GM12801 (cell line): ENCODE results near the gene GPRIN2.
"Not testable (repeated sequence)": the region's sequence is repeated elsewhere in the genome, so short reads cannot be mapped to it uniquely, and the experiment has no call there.

Source experiments
- TF ChIP-seq, protein P1 (sequence below): IDR thresholded peaks from one replicate; pipeline ENCODE4 v1.5.1; 2011; ENCODE audit warnings: control low read depth; ENCODE audit not compliant: insufficient read length; ENCODE audit errors: extremely low read depth

The GPRIN2 gene

GRCh38 chr10:46556515-46557318 lies at the start of gene GPRIN2:
Gene GPRIN2 (minus strand): TSS chr10:46556658. CDS start chr10:46550736, 5,922 bp downstream.
- TF ChIP-seq, protein P1, sequence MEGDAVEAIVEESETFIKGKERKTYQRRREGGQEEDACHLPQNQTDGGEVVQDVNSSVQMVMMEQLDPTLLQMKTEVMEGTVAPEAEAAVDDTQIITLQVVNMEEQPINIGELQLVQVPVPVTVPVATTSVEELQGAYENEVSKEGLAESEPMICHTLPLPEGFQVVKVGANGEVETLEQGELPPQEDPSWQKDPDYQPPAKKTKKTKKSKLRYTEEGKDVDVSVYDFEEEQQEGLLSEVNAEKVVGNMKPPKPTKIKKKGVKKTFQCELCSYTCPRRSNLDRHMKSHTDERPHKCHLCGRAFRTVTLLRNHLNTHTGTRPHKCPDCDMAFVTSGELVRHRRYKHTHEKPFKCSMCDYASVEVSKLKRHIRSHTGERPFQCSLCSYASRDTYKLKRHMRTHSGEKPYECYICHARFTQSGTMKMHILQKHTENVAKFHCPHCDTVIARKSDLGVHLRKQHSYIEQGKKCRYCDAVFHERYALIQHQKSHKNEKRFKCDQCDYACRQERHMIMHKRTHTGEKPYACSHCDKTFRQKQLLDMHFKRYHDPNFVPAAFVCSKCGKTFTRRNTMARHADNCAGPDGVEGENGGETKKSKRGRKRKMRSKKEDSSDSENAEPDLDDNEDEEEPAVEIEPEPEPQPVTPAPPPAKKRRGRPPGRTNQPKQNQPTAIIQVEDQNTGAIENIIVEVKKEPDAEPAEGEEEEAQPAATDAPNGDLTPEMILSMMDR, result no peak

GRCh38 chr10:46578474-46579178 lies 22.2 kb upstream of the GPRIN2 start, which contains the start of gene SYT15:
Gene SYT15 (plus strand): TSS chr10:46579128. CDS start chr10:46579169, 41 bp downstream.
- TF ChIP-seq, protein P1, result not testable (repeated sequence)

- TF ChIP-seq, protein P1, result no peak
Measured at GRCh38 chr10:46560952-46561351, 4.5 kb upstream of the GPRIN2 start.

GRCh38 chr10:46560381-46560780 lies 3.9 kb upstream of the GPRIN2 start:
- TF ChIP-seq, protein P1, result no peak

DNA sequence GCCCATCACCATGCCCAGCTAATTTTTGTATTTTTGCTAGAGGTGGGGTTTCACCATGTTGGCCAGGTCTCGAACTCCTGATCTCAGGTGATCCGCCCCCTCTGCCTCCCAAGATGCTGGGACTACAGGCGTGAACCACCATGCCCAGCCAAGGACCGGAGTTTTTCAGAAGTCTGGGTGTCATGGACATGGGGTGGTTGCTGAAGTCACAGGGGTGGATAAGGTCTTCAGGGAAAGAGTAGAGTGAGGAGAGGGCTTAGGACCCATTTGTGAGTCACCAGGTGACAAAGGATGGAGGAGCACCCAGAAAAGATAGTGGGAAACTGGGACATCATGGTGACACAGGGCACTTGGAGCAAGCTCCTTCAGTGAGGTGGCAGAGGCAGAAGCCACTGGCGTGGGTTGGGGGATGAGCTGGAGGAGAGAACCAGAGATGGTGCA lies 2.8 kb upstream of the GPRIN2 start:
- TF ChIP-seq, protein P1, result no peak

DNA sequence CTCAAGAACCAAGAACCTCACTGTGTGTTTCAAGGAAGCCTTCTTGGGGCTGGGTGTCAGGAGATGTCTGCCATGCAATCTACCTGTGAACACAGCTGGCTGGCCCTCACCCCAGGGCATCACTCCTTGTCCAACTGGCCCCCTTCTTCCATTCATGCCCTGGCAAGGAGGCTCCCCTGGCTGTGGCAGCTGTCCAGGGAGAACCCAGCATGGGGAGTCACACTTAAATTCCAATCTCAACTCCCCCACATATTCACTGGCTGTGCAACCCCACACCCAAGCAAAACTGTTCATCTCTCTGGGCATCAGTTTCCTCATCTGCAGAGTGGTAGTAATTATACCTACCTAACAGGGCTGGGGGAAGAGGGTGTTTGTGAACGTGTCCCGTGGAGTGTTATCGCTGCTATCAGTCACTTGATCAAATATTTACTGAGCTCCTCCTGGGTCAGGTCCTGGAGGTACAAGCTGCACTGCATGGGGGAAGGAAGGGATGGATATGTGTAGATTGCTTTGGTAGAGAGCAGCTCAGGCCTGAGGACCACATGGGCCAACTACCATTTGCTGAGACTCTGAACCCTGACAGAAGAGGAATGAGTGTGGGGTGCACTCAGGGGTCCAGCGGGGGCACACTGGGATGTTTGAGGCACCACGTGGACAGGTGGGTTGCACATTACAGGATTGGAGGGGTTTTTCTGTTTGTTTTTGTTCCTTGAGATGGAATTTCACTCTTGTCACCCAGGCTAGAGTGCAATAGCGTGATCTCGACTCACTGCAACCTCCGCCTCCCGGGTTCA lies 2.1 kb upstream of the GPRIN2 start:
- TF ChIP-seq, protein P1, result no peak

GRCh38 chr10:46558122-46558391 lies 1.6 kb upstream of the GPRIN2 start:
- TF ChIP-seq, protein P1, result no peak
